T-helper 1 cell treated with Interleukin-12 subunit alpha and Interleukin-12 subunit beta and Interleukin-4 antibody, amounts not matched to agents 30 μg/mL and 1 μg/mL, for 36 hours (primary cell): Measurements from ENCODE around the gene BBS9.
"Not testable (repeated sequence)": the region's sequence is repeated elsewhere in the genome, so short reads cannot be mapped to it uniquely, and the experiment has no call there.

ENCODE experiments used
- H3K27ac Mint-ChIP-seq: one replicate; pipeline ENCODE4 v1.8.0; 2021; ENCODE audit warnings: mild to moderate bottlenecking, mixed read lengths
- H3K27me3 Mint-ChIP-seq: one replicate; pipeline ENCODE4 v1.8.0; 2021; ENCODE audit warnings: low read depth, mixed read lengths
- H3K36me3 Mint-ChIP-seq: one replicate; pipeline ENCODE4 v1.8.0; 2021; ENCODE audit warnings: low read depth, mixed read lengths
- H3K4me1 Mint-ChIP-seq: one replicate; pipeline ENCODE4 v1.8.0; 2021; ENCODE audit warnings: low read depth, mixed read lengths
- H3K4me3 Mint-ChIP-seq: one replicate; pipeline ENCODE4 v1.8.0; 2021; ENCODE audit warnings: mild to moderate bottlenecking, moderate library complexity, mixed read lengths
- H3K9me3 Mint-ChIP-seq: one replicate; pipeline ENCODE4 v1.8.0; 2021; ENCODE audit warnings: mixed read lengths

Gene BBS9

GRCh38 chr7:33196221-33196620 lies 66.9 kb downstream of the BBS9 start:
- Mint-ChIP-seq H3K4me1 (peaks cover 4% of the 10 kb centered on the region), H3K27ac (no peak overlapping the region), H3K27me3 (no peaks in the 10 kb centered on the region), H3K36me3 (no peaks in the 10 kb centered on the region), H3K9me3 (no peaks in the 10 kb centered on the region), H3K4me3 (no peak overlapping the region)

GRCh38 chr7:33200282-33200681 lies 70.9 kb downstream of the BBS9 start:
- H3K4me3 Mint-ChIP-seq = no peak overlapping the region
- H3K27ac Mint-ChIP-seq = no peak overlapping the region
- no peaks in the 10 kb centered on the region for H3K27me3 Mint-ChIP-seq
- no peaks in the 10 kb centered on the region for H3K36me3 Mint-ChIP-seq
- H3K4me1 Mint-ChIP-seq = no peaks in the 10 kb centered on the region
- no peaks in the 10 kb centered on the region for H3K9me3 Mint-ChIP-seq

- H3K9me3 Mint-ChIP-seq = no peaks in the 10 kb centered on the region
- H3K36me3 Mint-ChIP-seq = no peaks in the 10 kb centered on the region
- no peaks in the 10 kb centered on the region for H3K27me3 Mint-ChIP-seq
- H3K27ac Mint-ChIP-seq = no peak overlapping the region
- no peaks in the 10 kb centered on the region for H3K4me1 Mint-ChIP-seq
- no peak overlapping the region for H3K4me3 Mint-ChIP-seq
Observed at GRCh38 chr7:33201821-33202220, 72.5 kb downstream of the BBS9 start.

- Mint-ChIP-seq H3K27me3 (no peaks in the 10 kb centered on the region), H3K9me3 (peaks cover 34% of the 10 kb centered on the region), H3K4me3 (no peak overlapping the region), H3K36me3 (peaks cover 8% of the 10 kb centered on the region), H3K27ac (no peak overlapping the region), H3K4me1 (no peaks in the 10 kb centered on the region)
Observed at GRCh38 chr7:33210958-33211357, 81.6 kb downstream of the BBS9 start.

GRCh38 chr7:33212144-33212543 lies 82.8 kb downstream of the BBS9 start:
- Mint-ChIP-seq H3K9me3 (peaks cover 34% of the 10 kb centered on the region), H3K4me1 (no peaks in the 10 kb centered on the region), H3K27me3 (no peaks in the 10 kb centered on the region), H3K4me3 (no peak overlapping the region), H3K36me3 (peaks cover 8% of the 10 kb centered on the region), H3K27ac (no peak overlapping the region)

GRCh38 chr7:33215992-33216391 lies 86.6 kb downstream of the BBS9 start:
- Mint-ChIP-seq H3K36me3 (peaks cover 5% of the 10 kb centered on the region), H3K4me1 (no peaks in the 10 kb centered on the region), H3K27me3 (no peaks in the 10 kb centered on the region), H3K27ac (no peak overlapping the region), H3K9me3 (peaks cover 19% of the 10 kb centered on the region), H3K4me3 (no peak overlapping the region)

GRCh38 chr7:33217595-33217994 lies 88.2 kb downstream of the BBS9 start:
- H3K9me3 Mint-ChIP-seq = peaks cover 3% of the 10 kb centered on the region
- H3K27me3 Mint-ChIP-seq = no peaks in the 10 kb centered on the region
- H3K27ac Mint-ChIP-seq = no peak overlapping the region
- no peak overlapping the region for H3K4me3 Mint-ChIP-seq
- no peaks in the 10 kb centered on the region for H3K4me1 Mint-ChIP-seq
- peaks cover 1% of the 10 kb centered on the region for H3K36me3 Mint-ChIP-seq

GRCh38 chr7:33218841-33219535 lies 89.6 kb downstream of the BBS9 start:
- H3K27ac Mint-ChIP-seq, H3K4me3 Mint-ChIP-seq, H3K27me3 Mint-ChIP-seq, H3K4me1 Mint-ChIP-seq, H3K9me3 Mint-ChIP-seq, H3K36me3 Mint-ChIP-seq: not testable (repeated sequence)

GRCh38 chr7:33220231-33220630 lies 90.9 kb downstream of the BBS9 start:
- Mint-ChIP-seq H3K4me1 (no peaks in the 10 kb centered on the region), H3K27ac (no peak overlapping the region), H3K4me3 (no peak overlapping the region), H3K27me3 (no peaks in the 10 kb centered on the region), H3K9me3 (no peaks in the 10 kb centered on the region), H3K36me3 (no peaks in the 10 kb centered on the region)

- Mint-ChIP-seq H3K27me3 (no peaks in the 10 kb centered on the region), H3K36me3 (no peaks in the 10 kb centered on the region), H3K27ac (no peak overlapping the region), H3K4me1 (no peaks in the 10 kb centered on the region), H3K4me3 (no peak overlapping the region), H3K9me3 (no peaks in the 10 kb centered on the region)
Observed at GRCh38 chr7:33221390-33221789, 92.0 kb downstream of the BBS9 start.

- H3K27me3 Mint-ChIP-seq = no peaks in the 10 kb centered on the region
Observed at GRCh38 chr7:33232632-33233145, 103.3 kb downstream of the BBS9 start.

GRCh38 chr7:33233659-33234058 lies 104.3 kb downstream of the BBS9 start:
- Mint-ChIP-seq H3K4me3 (no peak overlapping the region), H3K9me3 (no peaks in the 10 kb centered on the region), H3K27ac (no peak overlapping the region), H3K27me3 (no peaks in the 10 kb centered on the region), H3K36me3 (no peaks in the 10 kb centered on the region), H3K4me1 (no peaks in the 10 kb centered on the region)

More at GRCh38 chr7:33232632-33233145, 103.3 kb downstream of the BBS9 start:
- H3K27ac Mint-ChIP-seq = no peak overlapping the region
- H3K9me3 Mint-ChIP-seq = no peaks in the 10 kb centered on the region
- no peaks in the 10 kb centered on the region for H3K4me1 Mint-ChIP-seq
- H3K36me3 Mint-ChIP-seq = no peaks in the 10 kb centered on the region
- H3K4me3 Mint-ChIP-seq = no peak overlapping the region

GRCh38 chr7:33237036-33237435 lies 107.7 kb downstream of the BBS9 start:
- H3K27ac Mint-ChIP-seq = no peak overlapping the region
- no peak overlapping the region for H3K4me3 Mint-ChIP-seq
- H3K9me3 Mint-ChIP-seq = no peaks in the 10 kb centered on the region
- H3K27me3 Mint-ChIP-seq = no peaks in the 10 kb centered on the region
- no peaks in the 10 kb centered on the region for H3K4me1 Mint-ChIP-seq
- H3K36me3 Mint-ChIP-seq = no peaks in the 10 kb centered on the region

GRCh38 chr7:33243319-33243881 lies 114.0 kb downstream of the BBS9 start:
- Mint-ChIP-seq H3K36me3 (no peaks in the 10 kb centered on the region), H3K27ac (no peak overlapping the region), H3K4me3 (no peak overlapping the region), H3K27me3 (no peaks in the 10 kb centered on the region), H3K9me3 (no peaks in the 10 kb centered on the region), H3K4me1 (no peaks in the 10 kb centered on the region)

GRCh38 chr7:33248671-33249070 lies 119.3 kb downstream of the BBS9 start:
- no peak overlapping the region for H3K4me3 Mint-ChIP-seq
- no peaks in the 10 kb centered on the region for H3K27me3 Mint-ChIP-seq
- H3K9me3 Mint-ChIP-seq = no peaks in the 10 kb centered on the region
- no peak overlapping the region for H3K27ac Mint-ChIP-seq
- no peaks in the 10 kb centered on the region for H3K4me1 Mint-ChIP-seq
- H3K36me3 Mint-ChIP-seq = no peaks in the 10 kb centered on the region
